ENCODE results near the gene DOCK9. TPM values are rescaled to one million over a fixed set of nuclear protein-coding genes. Genes with fewer than 3 reads are reported as not detected.

DOCK9 gene
- total and polyA plus RNA-seq, 9 of the 15 experiments (the other 6 are each of a cell fraction or from before 2014, with no cell fraction given) = 3.5 to 25.3 (median 16.7) TPM

- no peak for TF ChIP-seq MNT (conservative IDR thresholded peaks at IDR 0.05)
- TF ChIP-seq CBX3 (IDR thresholded peaks at IDR 0.05; ENCODE audit: borderline replicate concordance in 1 of 2, low read length in 2 of 2) = no peak
- TF ChIP-seq, protein P1, sequence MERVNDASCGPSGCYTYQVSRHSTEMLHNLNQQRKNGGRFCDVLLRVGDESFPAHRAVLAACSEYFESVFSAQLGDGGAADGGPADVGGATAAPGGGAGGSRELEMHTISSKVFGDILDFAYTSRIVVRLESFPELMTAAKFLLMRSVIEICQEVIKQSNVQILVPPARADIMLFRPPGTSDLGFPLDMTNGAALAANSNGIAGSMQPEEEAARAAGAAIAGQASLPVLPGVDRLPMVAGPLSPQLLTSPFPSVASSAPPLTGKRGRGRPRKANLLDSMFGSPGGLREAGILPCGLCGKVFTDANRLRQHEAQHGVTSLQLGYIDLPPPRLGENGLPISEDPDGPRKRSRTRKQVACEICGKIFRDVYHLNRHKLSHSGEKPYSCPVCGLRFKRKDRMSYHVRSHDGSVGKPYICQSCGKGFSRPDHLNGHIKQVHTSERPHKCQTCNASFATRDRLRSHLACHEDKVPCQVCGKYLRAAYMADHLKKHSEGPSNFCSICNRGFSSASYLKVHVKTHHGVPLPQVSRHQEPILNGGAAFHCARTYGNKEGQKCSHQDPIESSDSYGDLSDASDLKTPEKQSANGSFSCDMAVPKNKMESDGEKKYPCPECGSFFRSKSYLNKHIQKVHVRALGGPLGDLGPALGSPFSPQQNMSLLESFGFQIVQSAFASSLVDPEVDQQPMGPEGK (CRISPR knock-in tag; IDR thresholded peaks at IDR 0.05; ENCODE audit: borderline replicate concordance) = no peak
- no peak for TF ChIP-seq RBM39 (optimal IDR thresholded peaks at IDR 0.05; ENCODE audit: low read depth, low read length)
- no peak for TF ChIP-seq SRSF1 (IDR thresholded peaks at IDR 0.05; ENCODE audit: low read depth, low read length)
- TF ChIP-seq NR0B1 (IDR thresholded peaks at IDR 0.05; ENCODE audit: partially characterized antibody) = no peak
Measured at GRCh38 chr13:98954313-98954712, 23.6 kb downstream of the DOCK9 start (continued).

Measured in K562 (cell line).